Choroid plexus epithelial cell (primary cell): ENCODE results near the gene GPR78.

Experiments used
- DNase-seq: peaks from one replicate; pipeline ENCODE4 v3.0.0-alpha.2; 2010; ENCODE audit warnings: low read depth
- H3K4me3 ChIP-seq: 2 replicates; pipeline ENCODE4 v1.5.1; 2011; ENCODE audit warnings: low read depth, mild to moderate bottlenecking, control low read depth, low read length, moderate library complexity
- CTCF ChIP-seq: conservative IDR thresholded peaks from 2 replicates; pipeline ENCODE4 v1.5.1; 2011; ENCODE audit warnings: low read depth, mild to moderate bottlenecking, control low read depth, inconsistent platforms, low read length, moderate library complexity

Gene GPR78

DNA sequence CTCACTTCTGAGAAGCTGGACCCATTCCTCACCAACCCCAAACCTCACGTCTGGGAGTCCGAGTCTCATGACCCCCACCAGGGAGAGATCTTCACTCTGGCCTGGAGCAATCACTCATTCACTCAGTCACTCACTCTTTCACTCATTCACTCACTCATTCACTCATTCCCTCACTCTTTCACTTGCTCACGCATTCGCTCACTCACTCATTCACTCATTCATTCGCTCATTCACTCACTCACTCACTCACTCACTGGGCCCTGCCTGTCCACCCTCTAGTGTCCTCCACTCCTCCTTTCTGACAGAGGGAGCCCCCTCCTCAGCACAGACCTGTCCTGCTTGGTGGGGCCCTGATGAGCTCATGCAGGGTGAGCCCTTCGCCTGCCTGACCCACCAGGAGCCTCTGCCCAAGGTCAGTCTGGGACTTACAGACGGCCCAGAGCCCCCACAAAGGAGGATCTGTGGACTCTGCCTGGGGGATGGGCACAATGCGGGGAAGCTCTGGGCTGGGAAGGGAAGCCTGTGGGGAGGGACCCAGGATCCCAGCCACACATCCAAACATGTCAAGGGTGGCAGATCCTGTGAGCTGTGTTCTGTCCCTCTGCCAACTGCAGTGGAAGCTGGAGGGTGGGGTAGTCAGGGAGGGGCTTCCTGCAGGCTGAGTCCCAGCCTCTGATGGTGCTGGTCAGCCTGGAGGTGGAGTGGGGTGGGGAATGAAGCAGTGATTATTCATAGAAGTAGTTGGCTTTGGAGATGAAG is 30.8 kb downstream of the GPR78 start:
- no peak overlapping the region for H3K4me3 ChIP-seq
- DNase-seq, result no peak
- no peak for TF ChIP-seq CTCF

GRCh38 chr4:8612646-8613045 is 32.5 kb downstream of the GPR78 start:
- no peak for TF ChIP-seq CTCF
- H3K4me3 ChIP-seq, result no peak overlapping the region
- no peak for DNase-seq

GRCh38 chr4:8613421-8614364 is 33.5 kb downstream of the GPR78 start:
- no peak for DNase-seq
- TF ChIP-seq CTCF, result no peak
- no peak overlapping the region for H3K4me3 ChIP-seq

DNA sequence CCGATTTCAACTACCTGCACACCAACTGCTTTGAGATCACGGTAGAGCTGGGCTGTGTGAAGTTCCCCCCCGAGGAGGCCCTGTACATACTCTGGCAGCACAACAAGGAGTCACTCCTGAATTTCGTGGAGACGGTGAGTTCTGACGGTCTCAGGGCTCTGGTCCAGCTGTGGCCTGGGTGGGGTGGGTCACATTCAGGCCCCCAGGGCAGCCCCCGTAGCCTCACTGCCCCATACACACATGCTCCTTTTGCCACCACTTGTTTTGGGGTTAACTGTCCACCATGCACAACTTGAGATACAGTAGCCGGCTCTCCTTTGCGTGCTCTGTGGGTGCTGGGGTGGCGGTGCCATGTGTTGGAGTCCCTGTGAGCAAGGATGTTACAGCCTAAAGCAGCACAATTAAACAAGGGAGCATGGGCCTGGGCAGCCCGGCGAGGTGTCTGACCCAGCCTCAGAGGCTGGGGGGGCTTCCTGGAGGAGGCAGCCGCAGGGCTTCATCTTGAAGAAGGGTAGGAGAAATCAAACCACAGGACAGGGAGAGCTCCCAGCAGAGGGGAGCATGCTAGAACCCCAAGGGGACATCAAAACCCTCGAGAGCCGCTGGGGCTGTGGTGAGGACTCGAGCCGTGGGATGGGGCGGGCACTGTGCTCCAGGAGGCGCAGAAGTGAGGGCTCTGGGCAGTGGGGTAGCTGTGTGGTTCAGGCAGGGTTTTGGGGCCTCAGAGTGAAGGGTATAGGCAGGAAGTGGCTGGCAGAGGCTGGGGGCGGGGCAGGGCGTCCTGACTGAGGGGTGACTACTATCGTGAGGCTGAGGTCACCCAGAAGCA is 34.4 kb downstream of the GPR78 start:
- no peak for DNase-seq
- no peak for TF ChIP-seq CTCF
- no peak overlapping the region for H3K4me3 ChIP-seq

DNA sequence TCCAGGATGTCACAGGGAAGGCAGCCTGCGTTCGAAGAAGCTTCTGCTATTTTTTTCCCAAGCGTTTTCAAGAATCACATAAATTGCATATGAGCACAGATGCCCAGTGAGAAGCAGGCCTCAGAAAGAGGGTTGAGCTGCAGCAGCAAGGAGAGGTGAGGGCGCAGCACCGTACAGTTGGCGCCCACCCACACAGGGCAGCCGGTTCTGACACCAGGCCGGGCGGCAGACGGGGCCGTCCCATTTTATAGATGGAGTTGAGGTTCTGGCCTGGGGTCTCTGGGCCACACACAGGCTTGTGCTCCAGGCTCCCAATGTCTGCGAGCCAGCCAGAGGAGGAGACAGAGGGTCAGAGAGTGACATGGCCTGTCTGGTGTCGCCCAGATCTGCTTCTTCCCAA is 35.2 kb downstream of the GPR78 start:
- TF ChIP-seq CTCF, result no peak
- H3K4me3 ChIP-seq, result no peak overlapping the region
- no peak for DNase-seq

DNA sequence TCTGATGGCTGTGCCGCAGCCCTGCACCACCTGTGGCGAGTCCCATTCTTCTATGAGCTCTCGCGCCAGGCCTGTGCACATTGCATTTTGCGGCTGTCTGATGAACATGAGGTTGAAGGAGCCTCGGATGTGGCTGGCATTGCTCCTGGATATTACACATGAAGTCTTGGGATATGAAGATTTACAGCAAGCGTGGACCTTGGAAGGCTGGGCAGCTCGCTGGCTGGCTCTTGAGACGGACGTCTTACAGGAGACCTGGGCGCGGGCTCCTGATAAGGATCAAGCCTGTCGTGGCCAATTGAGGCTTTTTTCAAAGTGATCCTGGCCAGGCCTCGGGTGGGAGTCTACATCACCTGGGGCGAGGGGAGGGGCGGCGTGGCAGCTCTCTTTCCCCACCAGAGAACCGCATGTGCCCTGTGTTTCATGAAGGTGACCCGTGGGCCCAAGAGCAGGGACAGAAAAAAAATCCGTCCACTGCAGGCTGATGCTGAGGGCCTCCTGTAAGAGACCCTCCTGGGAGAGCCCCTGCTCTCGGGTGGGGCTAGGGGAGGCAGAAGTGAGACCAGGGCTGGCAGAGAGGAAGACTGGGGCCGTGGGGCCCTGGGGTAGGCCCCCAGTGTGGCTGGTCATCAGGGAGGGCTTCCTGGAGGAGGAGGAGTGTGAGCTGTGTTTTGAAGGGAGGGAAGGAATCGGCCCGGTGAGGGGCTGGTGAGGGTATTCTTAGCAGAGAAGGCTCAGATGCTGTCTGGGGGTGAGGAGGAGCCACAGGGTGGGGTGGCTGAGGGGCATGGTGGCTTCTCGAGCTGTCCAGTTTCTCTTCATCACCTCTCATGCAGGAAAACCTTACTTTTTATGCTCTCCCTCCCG is 36.0 kb downstream of the GPR78 start:
- no peak for DNase-seq
- no peak for TF ChIP-seq CTCF
- H3K4me3 ChIP-seq, result no peak overlapping the region
